ENCODE data around the gene TSPAN17. TPM values are rescaled to one million over a fixed set of nuclear protein-coding genes. Genes with fewer than 3 reads are reported as not detected.
A peak's percentile ranks its signal among the peaks of the same experiment; 100 is the strongest.

TSPAN17 gene
- total RNA-seq, 2 donors from 2014 or later = 30.5 to 36.1 TPM

DNA sequence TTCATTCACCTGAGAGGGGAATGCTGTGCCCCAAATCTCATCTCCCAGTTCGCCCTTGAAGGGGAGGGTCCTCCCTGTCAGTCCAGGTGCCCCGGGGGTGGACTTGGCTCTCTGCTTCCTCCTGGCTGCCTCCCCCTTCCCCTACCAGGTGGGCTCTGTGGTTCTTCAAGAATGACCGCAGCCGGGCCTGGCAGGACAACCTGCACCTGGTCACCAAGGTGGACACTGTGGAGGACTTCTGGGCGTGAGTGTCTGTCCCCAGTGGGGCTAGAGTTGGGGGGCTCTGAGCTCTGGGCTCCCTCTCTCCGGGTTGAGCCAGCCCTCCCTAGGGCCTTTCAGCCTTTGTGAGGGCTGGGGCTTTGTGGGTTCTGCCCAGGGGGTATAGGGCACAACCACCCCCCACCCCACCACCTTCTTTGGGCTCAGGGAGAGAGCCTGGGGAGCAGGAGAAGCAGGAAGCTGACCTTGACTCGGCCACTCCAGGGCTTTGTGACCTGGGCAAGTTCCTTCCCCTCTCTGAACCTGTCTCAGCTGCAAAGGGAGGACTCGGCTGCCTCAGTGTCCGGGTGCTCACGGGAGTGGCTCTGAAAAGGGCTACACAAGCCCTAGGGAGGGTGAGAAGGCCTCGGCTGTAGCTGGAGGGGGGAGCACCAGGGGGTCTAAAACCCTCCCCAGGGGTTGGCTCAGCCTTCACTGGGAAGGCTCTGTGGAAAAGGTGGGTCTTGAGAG lies 3.6 kb upstream of the TSPAN17 start:
- Histone ChIP-seq H3K9ac (ENCODE audit: low read depth in 2 of 2, low read length in 2 of 2) (no peak overlapping the region), H3K4me1 (peaks cover 11% of the 10 kb centered on the region), H3K9me3 (no peaks in the 10 kb centered on the region), H3K36me3 (no peaks in the 10 kb centered on the region), H3K27ac (no peak overlapping the region), H3K27me3 (no peaks in the 10 kb centered on the region), H3K4me3 (no peak overlapping the region)
- no peak for TF ChIP-seq CTCF (IDR thresholded peaks at IDR 0.05)
- intact Hi-C loops (cut with DNase I) = no loop called here
- no peak for DNase-seq

DNA sequence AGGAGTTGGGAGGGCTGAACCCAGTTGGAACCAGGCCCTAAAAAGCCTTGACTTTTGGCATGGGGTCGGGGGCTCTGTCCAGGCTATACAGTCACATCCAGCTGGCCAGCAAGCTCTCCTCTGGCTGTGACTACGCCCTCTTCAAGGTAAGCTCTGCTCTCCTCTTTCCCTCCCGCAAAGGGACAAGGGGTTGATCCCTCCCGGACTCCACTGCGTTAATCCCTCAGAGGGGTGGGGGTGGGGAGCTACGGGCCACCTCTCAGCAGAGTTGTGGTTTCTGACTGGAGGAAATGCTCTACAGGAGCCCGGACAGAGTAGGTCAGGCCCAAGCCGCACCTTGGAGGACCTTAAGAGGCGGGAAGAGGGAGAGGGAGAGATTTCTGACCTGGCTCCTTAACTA lies 3.0 kb upstream of the TSPAN17 start:
- Histone ChIP-seq H3K9ac (ENCODE audit: low read depth in 2 of 2, low read length in 2 of 2) (no peak overlapping the region), H3K27ac (no peak overlapping the region), H3K9me3 (no peaks in the 10 kb centered on the region), H3K4me3 (no peak overlapping the region), H3K27me3 (no peaks in the 10 kb centered on the region), H3K4me1 (peaks cover 11% of the 10 kb centered on the region), H3K36me3 (no peaks in the 10 kb centered on the region)
- no peak for DNase-seq
- intact Hi-C loops (cut with DNase I) = no loop called here
- TF ChIP-seq CTCF (IDR thresholded peaks at IDR 0.05) = no peak

DNA sequence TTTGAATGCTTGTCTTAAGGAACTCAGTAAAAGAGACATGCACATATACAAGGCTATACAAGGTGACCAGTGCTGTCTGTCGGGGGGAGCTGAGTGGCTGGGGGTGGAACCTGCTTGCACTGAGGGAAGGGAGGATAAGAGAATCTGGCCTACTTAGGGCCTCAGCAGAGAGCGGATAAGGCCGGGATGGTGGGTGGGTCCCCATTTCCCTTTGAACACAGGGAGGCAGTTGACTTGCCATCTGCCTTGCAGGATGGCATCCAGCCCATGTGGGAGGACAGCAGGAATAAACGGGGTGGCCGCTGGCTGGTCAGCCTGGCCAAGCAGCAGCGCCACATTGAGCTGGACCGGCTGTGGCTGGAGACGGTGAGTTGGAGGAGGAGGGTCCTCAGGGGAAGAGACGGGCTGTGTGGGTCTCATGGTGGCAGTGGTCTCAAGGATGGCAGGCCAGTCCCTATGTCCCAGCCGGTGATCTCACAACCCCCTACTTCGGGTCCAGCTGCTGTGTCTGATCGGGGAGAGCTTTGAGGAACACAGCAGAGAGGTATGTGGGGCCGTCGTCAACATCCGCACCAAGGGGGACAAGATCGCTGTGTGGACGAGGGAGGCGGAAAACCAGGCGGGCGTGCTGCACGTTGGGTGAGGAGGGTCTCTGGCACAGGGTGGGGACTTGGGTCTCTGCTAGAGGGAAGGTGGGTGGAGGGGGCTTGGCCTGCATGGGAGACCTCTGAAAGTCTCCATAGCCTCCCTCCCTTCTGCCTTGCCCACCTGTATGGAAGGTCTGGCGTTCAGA lies 2.2 kb upstream of the TSPAN17 start:
- Histone ChIP-seq H3K27ac (no peak overlapping the region), H3K9me3 (no peaks in the 10 kb centered on the region), H3K36me3 (no peaks in the 10 kb centered on the region), H3K4me3 (no peak overlapping the region), H3K9ac (ENCODE audit: low read depth in 2 of 2, low read length in 2 of 2) (no peak overlapping the region), H3K4me1 (peaks cover 11% of the 10 kb centered on the region), H3K27me3 (no peaks in the 10 kb centered on the region)
- intact Hi-C loops (cut with DNase I) = loop anchor here (5.0 kb wide), 1 partner anchor 38 kb away; no protein-coding TSS in a partner anchor
- DNase-seq = no peak
- TF ChIP-seq CTCF (IDR thresholded peaks at IDR 0.05) = no peak

GRCh38 chr5:176646049-176646706 lies 1.1 kb upstream of the TSPAN17 start:
- H3K4me1 ChIP-seq = peaks cover 11% of the 10 kb centered on the region
- H3K9me3 ChIP-seq = no peaks in the 10 kb centered on the region
- no peak overlapping the region for H3K27ac ChIP-seq
- peak overlapping the region in 1 of 2 donors; percentile 70 for H3K9ac ChIP-seq (ENCODE audit: low read depth in 2 of 2, low read length in 2 of 2)
- TF ChIP-seq CTCF (IDR thresholded peaks at IDR 0.05) = no peak
- no peak for DNase-seq
- H3K4me3 ChIP-seq = peak overlapping the region; percentile 80
- intact Hi-C loops (cut with DNase I) = loop anchor here (5.0 kb wide), 1 partner anchor 39 kb away; no protein-coding TSS in a partner anchor
- H3K27me3 ChIP-seq = no peaks in the 10 kb centered on the region
- H3K36me3 ChIP-seq = no peaks in the 10 kb centered on the region

- no peak for DNase-seq
- no peaks in the 10 kb centered on the region for H3K9me3 ChIP-seq
- H3K9ac ChIP-seq (ENCODE audit: low read depth in 2 of 2, low read length in 2 of 2) = peak overlapping the region; percentile 54 to 70
- no peak for TF ChIP-seq CTCF (IDR thresholded peaks at IDR 0.05)
- H3K4me3 ChIP-seq = peak overlapping the region; percentile 80
- H3K36me3 ChIP-seq = no peaks in the 10 kb centered on the region
- H3K27me3 ChIP-seq = no peaks in the 10 kb centered on the region
- peaks cover 11% of the 10 kb centered on the region for H3K4me1 ChIP-seq
- intact Hi-C loops (cut with DNase I) = loop anchor here (5.0 kb wide), 1 partner anchor 39 kb away; no protein-coding TSS in a partner anchor
- peak overlapping the region; percentile 37 for H3K27ac ChIP-seq
Observed at GRCh38 chr5:176646707-176647029, 616 bp upstream of the TSPAN17 start.

Data from colonic mucosa (tissue), 4 donors.